Neural crest cell (in vitro differentiated cells): ENCODE data around the gene FAM151A. TPM values are rescaled to one million over a fixed set of nuclear protein-coding genes. Genes with fewer than 3 reads are reported as not detected.

Experiments used
- DNase-seq: peaks from one replicate; pipeline ENCODE4 v3.0.0; 2021; ENCODE audit warnings: low read depth, mixed read lengths, low spot score
- H3K27ac Mint-ChIP-seq: one replicate; pipeline ENCODE4 v1.8.0; 2021; ENCODE audit warnings: mild to moderate bottlenecking, mixed read lengths; ENCODE audit not compliant: unreplicated experiment
- H3K27me3 Mint-ChIP-seq: 2 replicates; pipeline ENCODE4 v1.8.0; 2021; ENCODE audit warnings: low read depth, mild to moderate bottlenecking, mixed read lengths
- H3K36me3 Mint-ChIP-seq: 2 replicates; pipeline ENCODE4 v1.8.0; 2021; ENCODE audit warnings: low read depth, mild to moderate bottlenecking, mixed read lengths
- H3K4me1 Mint-ChIP-seq: 2 replicates; pipeline ENCODE4 v1.8.0; 2021; ENCODE audit warnings: mixed read lengths
- H3K4me3 Mint-ChIP-seq: one replicate; pipeline ENCODE4 v1.8.0; 2021; ENCODE audit warnings: mild to moderate bottlenecking, mixed read lengths
- H3K9me3 Mint-ChIP-seq: 2 replicates; pipeline ENCODE4 v1.8.0; 2021; ENCODE audit warnings: mixed read lengths
- CTCF ChIP-seq: fragments of 200-600 bp; sonication (generic); conservative IDR thresholded peaks from 2 replicates; pipeline ENCODE4 v1.5.0; 2021; ENCODE audit warnings: antibody characterized with exemption, mild to moderate bottlenecking
- total RNA-seq: library from RNA; stranded (reverse); gene quantifications from 2 replicates; pipeline ENCODE4 v1.2.1, GENCODE V29; 2021

The FAM151A gene
- total RNA-seq, 1 donor from 2014 or later, result not detected

DNA sequence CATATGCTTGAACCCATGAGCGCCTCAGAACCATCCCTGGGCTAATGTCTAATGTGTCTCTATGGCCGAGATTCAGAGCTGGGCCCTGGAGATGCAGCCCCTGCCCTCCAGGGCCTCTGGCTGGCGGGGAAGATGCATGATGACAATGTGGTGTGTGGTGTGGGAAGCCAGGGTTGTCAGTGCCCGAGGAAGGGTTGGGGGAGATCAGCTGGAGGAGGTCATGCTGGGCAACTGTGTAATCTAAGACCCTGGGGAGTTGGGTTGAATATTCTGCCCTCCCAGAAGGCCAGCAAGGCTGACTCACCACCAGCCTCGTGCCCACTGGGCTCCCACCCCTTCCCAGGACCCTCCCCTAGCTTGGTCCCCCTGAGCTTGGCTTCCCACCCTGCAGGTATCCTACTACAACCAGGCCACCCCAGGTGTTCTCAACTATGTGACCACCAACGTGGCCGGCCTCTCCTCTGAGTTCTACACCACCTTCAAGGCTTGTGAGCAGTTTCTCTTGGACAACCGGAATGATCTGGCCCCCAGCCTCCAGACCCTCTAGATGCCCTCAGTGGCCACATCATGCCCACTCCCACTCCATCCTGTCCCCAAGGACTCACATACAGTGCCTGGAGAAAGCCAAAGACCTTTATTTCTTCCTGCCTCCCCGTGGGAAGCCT is 14.6 kb downstream of the FAM151A start:
- no peak for TF ChIP-seq CTCF
- Mint-ChIP-seq H3K4me3 (no peak overlapping the region), H3K9me3 (no peaks in the 10 kb centered on the region), H3K27ac (peak overlapping the region; percentile 50), H3K27me3 (no peaks in the 10 kb centered on the region), H3K36me3 (no peaks in the 10 kb centered on the region), H3K4me1 (no peaks in the 10 kb centered on the region)
- DNase-seq, result no peak

- Mint-ChIP-seq H3K4me3 (no peak overlapping the region), H3K36me3 (no peaks in the 10 kb centered on the region), H3K9me3 (no peaks in the 10 kb centered on the region), H3K4me1 (no peaks in the 10 kb centered on the region), H3K27ac (no peak overlapping the region), H3K27me3 (no peaks in the 10 kb centered on the region)
- DNase-seq, result no peak
- no peak for TF ChIP-seq CTCF
Measured at GRCh38 chr1:54607821-54608565, 15.3 kb downstream of the FAM151A start.

- no peaks in the 10 kb centered on the region for H3K27me3 Mint-ChIP-seq
- no peaks in the 10 kb centered on the region for H3K9me3 Mint-ChIP-seq
- no peak for TF ChIP-seq CTCF
- no peak for DNase-seq
- H3K4me1 Mint-ChIP-seq, result no peaks in the 10 kb centered on the region
- H3K36me3 Mint-ChIP-seq, result no peaks in the 10 kb centered on the region
- H3K4me3 Mint-ChIP-seq, result no peak overlapping the region
- H3K27ac Mint-ChIP-seq, result no peak overlapping the region
Measured at GRCh38 chr1:54606990-54607325, 16.4 kb downstream of the FAM151A start.

DNA sequence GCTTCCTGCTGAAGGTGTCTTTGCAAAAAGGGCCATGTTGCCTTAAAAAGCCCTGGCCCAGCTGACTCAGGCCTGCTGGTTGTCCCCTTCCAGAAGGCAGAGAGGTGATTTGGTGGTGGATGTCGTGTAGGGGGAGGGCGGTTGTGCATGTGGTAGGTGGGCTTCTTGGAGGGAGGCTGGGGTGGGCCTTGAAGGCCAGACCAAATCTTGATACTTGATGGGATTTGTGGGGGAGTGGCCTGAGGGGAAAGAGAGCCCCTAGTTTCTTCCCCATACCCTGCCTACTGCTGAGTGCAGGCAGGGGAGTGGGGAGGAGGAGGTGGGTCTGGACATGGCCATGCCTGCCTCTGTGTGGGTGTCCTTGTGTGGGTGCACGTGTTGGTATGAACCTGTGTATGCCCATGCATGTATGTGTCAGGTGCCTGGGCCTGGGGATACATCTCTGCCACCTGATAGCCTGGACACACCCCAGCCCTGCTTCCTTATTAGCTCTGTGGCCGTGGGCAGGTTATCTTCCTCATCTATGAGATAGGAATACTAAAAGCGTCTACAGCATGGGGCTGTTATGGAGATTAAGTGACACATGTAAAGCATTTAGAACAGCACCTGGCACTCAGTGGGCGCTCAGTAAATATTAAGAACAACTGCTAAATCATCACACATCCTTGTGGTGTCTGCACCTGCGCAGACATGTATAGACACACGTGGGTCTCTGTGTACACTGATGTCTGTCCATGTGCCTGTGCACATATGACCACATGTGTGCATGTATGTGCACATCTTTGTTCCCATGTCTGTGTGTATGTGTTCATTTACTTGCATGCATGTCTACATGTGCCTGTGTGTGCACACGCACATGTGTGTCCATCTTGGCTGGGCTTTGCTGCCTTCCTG is 17.0 kb downstream of the FAM151A start:
- TF ChIP-seq CTCF, result no peak
- Mint-ChIP-seq H3K27ac (peak overlapping the region; percentile 87), H3K4me3 (no peak overlapping the region), H3K27me3 (no peaks in the 10 kb centered on the region), H3K36me3 (no peaks in the 10 kb centered on the region), H3K4me1 (no peaks in the 10 kb centered on the region), H3K9me3 (no peaks in the 10 kb centered on the region)
- DNase-seq, result no peak

DNA sequence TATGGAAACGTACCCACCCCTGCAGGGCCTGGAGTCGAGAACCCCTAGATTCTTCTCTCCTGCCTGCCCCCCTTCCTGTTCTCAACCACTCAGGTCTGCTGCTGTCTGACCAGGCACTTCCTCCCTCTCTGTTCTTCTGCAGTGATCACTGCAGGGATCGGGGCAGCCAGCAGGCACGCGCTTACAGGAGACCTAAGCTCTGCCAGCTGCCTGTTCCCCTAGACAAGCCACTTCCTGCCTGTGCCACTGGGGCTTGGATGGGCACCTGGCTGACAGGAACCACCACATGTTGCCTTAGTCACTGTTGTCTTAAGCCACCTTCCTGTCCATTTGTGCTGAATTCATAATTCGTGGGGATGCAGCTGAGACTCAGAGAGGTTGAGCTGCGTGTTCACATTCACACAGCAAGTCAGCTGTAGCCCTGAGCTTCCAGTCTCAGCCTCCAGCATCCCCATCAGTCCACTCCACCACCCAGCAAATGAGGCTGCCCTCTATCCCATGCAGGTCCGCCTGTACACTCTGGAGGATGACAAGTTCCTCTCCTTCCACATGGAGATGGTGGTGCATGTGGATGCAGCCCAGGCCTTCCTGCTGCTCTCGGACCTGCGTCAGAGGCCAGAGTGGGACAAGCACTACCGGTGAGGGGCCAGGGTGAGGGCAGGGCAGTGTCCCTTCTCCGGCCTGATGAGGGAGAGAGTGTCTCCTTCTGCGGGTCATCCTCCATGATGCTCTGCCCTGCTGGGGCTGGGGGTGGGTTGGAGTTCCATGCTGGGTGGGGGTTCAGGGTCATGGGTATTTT is 18.6 kb downstream of the FAM151A start:
- H3K4me1 Mint-ChIP-seq, result no peaks in the 10 kb centered on the region
- H3K4me3 Mint-ChIP-seq, result no peak overlapping the region
- H3K27ac Mint-ChIP-seq, result peak overlapping the region; percentile 43
- TF ChIP-seq CTCF, result no peak
- H3K27me3 Mint-ChIP-seq, result no peaks in the 10 kb centered on the region
- no peak for DNase-seq
- H3K9me3 Mint-ChIP-seq, result no peaks in the 10 kb centered on the region
- H3K36me3 Mint-ChIP-seq, result no peaks in the 10 kb centered on the region
